K562 (cell line): ENCODE data around the gene RTN4. TPM values are rescaled to one million over a fixed set of nuclear protein-coding genes. Genes with fewer than 3 reads are reported as not detected.

Experiments
- ATAC-seq: fragments of 200-7000 bp; cut with Tn5 transposase; 3 replicates; pipeline ENCODE4 v1.9.1; 2020; ENCODE audit warnings: moderate library complexity
- BruUV-seq: library from RNA; stranded (reverse); fragments of 400-500 nt; replicated peaks from 2 replicates; lab custom pipeline; 2021; lab: Mats Ljungman, UMichigan
- CTCF ChIA-PET: fragments of 300-600 bp; formaldehyde crosslinking; extraction: SDS; loops from one replicate; lab custom pipeline; 2021; ENCODE audit warnings: low intra/inter-chr PET ratio; lab: Yijun Ruan, JAX
- POLR2A ChIA-PET: fragments of 300-600, 350-650 bp; sonication (Branson Sonifier 250); formaldehyde crosslinking; extraction: SDS; loops from one replicate; lab custom pipeline; 2021; ENCODE audit warnings: antibody characterized with exemption, inconsistent platforms; lab: Yijun Ruan, JAX
- DNase-seq, 4 experiments: peaks; one replicate each; pipeline versions ENCODE4 v3.0.0 to v3.0.0-alpha.2; 2011 to 2018; ENCODE audit warnings: low spot score in 3 of 4, mixed read lengths in 3 of 4; ENCODE audit errors: extremely low read depth in 1 of 4
- FAIRE-seq: peaks from 2 replicates; lab custom pipeline; 2011; peaks lifted over from hg19 to GRCh38; lab: Jason Lieb, UNC
- H2AFZ ChIP-seq: 2 replicates; pipeline ENCODE4 v1.6.0; 2011; ENCODE audit warnings: low read depth, low read length, control low read depth, inconsistent platforms
- H3K27ac ChIP-seq: fragments of 200-600 bp; 3 replicates; pipeline ENCODE4 v1.8.0; 2011; ENCODE audit warnings: low read depth, mild to moderate bottlenecking, control low read depth, inconsistent platforms, low read length, moderate library complexity, mixed read lengths; ENCODE audit errors: extremely low read depth
- H3K27me3 ChIP-seq, 2 experiments: fragments of 300-600 bp in 1 of 2; 2 replicates in 1 of 2; 3 replicates in 1 of 2; pipeline versions ENCODE4 v1.6.0 to v1.8.0; 2011; ENCODE audit warnings: inconsistent platforms in 2 of 2, low read length in 2 of 2, mild to moderate bottlenecking in 1 of 2, mixed read lengths in 1 of 2, moderate library complexity in 1 of 2; ENCODE audit not compliant: control insufficient read depth in 2 of 2, insufficient read depth in 2 of 2
- H3K36me3 ChIP-seq: fragments of 300-600 bp; 3 replicates; pipeline ENCODE4 v1.8.0; 2011; ENCODE audit warnings: mild to moderate bottlenecking, low read length, inconsistent platforms; ENCODE audit not compliant: control insufficient read depth, insufficient read depth
- H3K4me1 ChIP-seq, 2 experiments: fragments of 200-600 bp in 1 of 2; replicated peaks in 1 of 2; 2 replicates in 1 of 2; 3 replicates in 1 of 2; pipeline versions ENCODE4 v1.5.1 to v1.8.0; 2011; ENCODE audit warnings: inconsistent platforms in 2 of 2, low read length in 2 of 2, mild to moderate bottlenecking in 1 of 2, mixed read lengths in 1 of 2, moderate library complexity in 1 of 2; ENCODE audit not compliant: control insufficient read depth in 2 of 2, insufficient read depth in 2 of 2
- H3K4me2 ChIP-seq: 2 replicates; pipeline ENCODE4 v1.6.1; 2011; ENCODE audit warnings: low read length, control low read depth, inconsistent platforms, mixed read lengths; ENCODE audit not compliant: insufficient read depth
- H3K4me3 ChIP-seq: fragments of 200-600 bp; sonication (generic), shearing (Covaris generic); 2 replicates; pipeline ENCODE4 v1.5.1; 2016; ENCODE audit warnings: control low read depth, inconsistent platforms
- H3K79me2 ChIP-seq: fragments of 200-600 bp; 3 replicates; pipeline ENCODE4 v1.8.0; 2011; ENCODE audit warnings: low read length, inconsistent platforms; ENCODE audit not compliant: control insufficient read depth, insufficient read depth
- H3K9ac ChIP-seq, 2 experiments: 2 replicates each; pipeline versions ENCODE4 v1.6.0 to v1.6.1; 2011; ENCODE audit warnings: low read depth in 2 of 2, low read length in 2 of 2, control low read depth in 1 of 2, inconsistent platforms in 1 of 2, mild to moderate bottlenecking in 1 of 2, mixed read lengths in 1 of 2; ENCODE audit not compliant: insufficient read depth in 1 of 2
- H3K9me1 ChIP-seq: one replicate; pipeline ENCODE4 v1.6.0; 2011; ENCODE audit warnings: inconsistent platforms, mild to moderate bottlenecking, low read length, moderate library complexity; ENCODE audit not compliant: control insufficient read depth, insufficient read depth
- H3K9me3 ChIP-seq: replicated peaks from 2 replicates; pipeline ENCODE4 v1.5.1; 2011; ENCODE audit warnings: low read depth, low read length, inconsistent platforms; ENCODE audit not compliant: control insufficient read depth, insufficient read depth
- H4K20me1 ChIP-seq: replicated peaks from 2 replicates; pipeline ENCODE4 v1.6.1; 2011; ENCODE audit warnings: low read length, inconsistent platforms, mixed read lengths; ENCODE audit not compliant: control insufficient read depth, insufficient read depth
- ARNT ChIP-seq, 2 experiments: fragments of 450-650 bp; IDR thresholded peaks; 2 replicates each; pipeline ENCODE4 v1.6.1; 2016; ENCODE audit warnings: mild to moderate bottlenecking in 1 of 2
- CSDE1 ChIP-seq, 2 experiments: fragments of 450-650 bp; IDR thresholded peaks; 2 replicates each; pipeline ENCODE4 v1.6.1; 2016; ENCODE audit warnings: mild to moderate bottlenecking in 1 of 2
- DNMT1 ChIP-seq: fragments of 450-650 bp; IDR thresholded peaks from 2 replicates; pipeline ENCODE4 v1.6.1; 2016; ENCODE audit warnings: antibody characterized with exemption, mild to moderate bottlenecking
- DPF2 ChIP-seq: fragments of 450-650 bp; IDR thresholded peaks from 2 replicates; pipeline ENCODE4 v1.6.1; 2016
- HCFC1 ChIP-seq: IDR thresholded peaks from 2 replicates; pipeline ENCODE4 v1.6.1; 2012; ENCODE audit warnings: low read depth, low read length, improper control_type of control experiment
- HDGF ChIP-seq: fragments of 450-650 bp; IDR thresholded peaks from 2 replicates; pipeline ENCODE4 v1.6.1; 2016
- MCM2 ChIP-seq: fragments of 450-650 bp; IDR thresholded peaks from 2 replicates; pipeline ENCODE4 v1.6.1; 2017; ENCODE audit warnings: low read depth, mild to moderate bottlenecking
- TAF1 ChIP-seq: IDR thresholded peaks from 2 replicates; pipeline ENCODE4 v1.6.1; 2011; ENCODE audit warnings: mild to moderate bottlenecking, low read length, moderate library complexity; ENCODE audit not compliant: insufficient read depth, control insufficient read depth, severe bottlenecking; ENCODE audit errors: extremely low read depth
- ZNF212 ChIP-seq: fragments of 450-650 bp; formaldehyde crosslinking; IDR thresholded peaks from 2 replicates; pipeline ENCODE4 v1.4.0; 2020; ENCODE audit warnings: mild to moderate bottlenecking
- ZNF316 ChIP-seq: fragments of 450-650 bp; IDR thresholded peaks from 2 replicates; pipeline ENCODE4 v1.6.1; 2016
- ZNF41 ChIP-seq: fragments of 250-450 bp; sonication (Bioruptor Pico); conservative IDR thresholded peaks from 2 replicates; pipeline ENCODE4 v1.4.0; 2020; ENCODE audit warnings: mild to moderate bottlenecking
- WGBS: fragments of 100-300 bp; shearing (Covaris generic); methylation state at CpG from one replicate; pipeline ENCODE4 v1.1.6; 2016; ENCODE audit warnings: low coverage, mixed read lengths; ENCODE audit not compliant: insufficient coverage; ENCODE audit errors: missing lambda C conversion rate; 5-methylcytosine and 5-hydroxymethylcytosine counted together
- in situ Hi-C: fragments of 300-500 bp; cut with MboI; formaldehyde crosslinking; loops from 4 replicates; pipeline ENCODE4 v1.15.0; 2018; ENCODE audit warnings: inconsistent platforms, mixed read lengths
- intact Hi-C: fragments of 100-400 bp; cut with micrococcal nuclease; formaldehyde crosslinking; loops from 2 replicates; pipeline ENCODE4 v1.14.2; 2022
- polyA plus RNA-seq, 8 experiments: library from polyadenylated mRNA; depleted of rRNA in 4 of 8; stranded (reverse) in 5 of 8; unstranded in 3 of 8; fragments of >200 nt; fragmentation: Nextera tagmentation in 2 of 8; fragmentation: Illumina TruSeq in 1 of 8; extraction: Ambion mirVana in 2 of 8; extraction: Trizol in 1 of 8; gene quantifications; 2 replicates each; pipeline versions ENCODE4 v1.2.1 to v1.2.3, GENCODE V29; 2011 to 2014; ENCODE audit warnings: inconsistent platforms in 1 of 8, missing spikeins in 1 of 8
- total RNA-seq, 7 experiments: library from RNA; depleted of rRNA in 6 of 7; stranded (reverse); fragments of >200 nt in 6 of 7; fragmentation: Illumina TruSeq in 2 of 7; extraction: Trizol in 2 of 7; gene quantifications; 2 replicates each; pipeline versions ENCODE4 v1.2.1 to v1.2.3, GENCODE V29; 2011 to 2021; ENCODE audit warnings: low replicate concordance in 1 of 7
- TF ChIP-seq, protein P1 (sequence below): fragments of 450-650 bp; IDR thresholded peaks from 2 replicates; pipeline ENCODE4 v1.6.1; 2016; ENCODE audit warnings: borderline replicate concordance

Gene RTN4
- total and polyA plus RNA-seq, 9 of the 15 experiments (the other 6 are each of a cell fraction or from before 2014, with no cell fraction given) = 73.0 to 248 (median 116) TPM

DNA sequence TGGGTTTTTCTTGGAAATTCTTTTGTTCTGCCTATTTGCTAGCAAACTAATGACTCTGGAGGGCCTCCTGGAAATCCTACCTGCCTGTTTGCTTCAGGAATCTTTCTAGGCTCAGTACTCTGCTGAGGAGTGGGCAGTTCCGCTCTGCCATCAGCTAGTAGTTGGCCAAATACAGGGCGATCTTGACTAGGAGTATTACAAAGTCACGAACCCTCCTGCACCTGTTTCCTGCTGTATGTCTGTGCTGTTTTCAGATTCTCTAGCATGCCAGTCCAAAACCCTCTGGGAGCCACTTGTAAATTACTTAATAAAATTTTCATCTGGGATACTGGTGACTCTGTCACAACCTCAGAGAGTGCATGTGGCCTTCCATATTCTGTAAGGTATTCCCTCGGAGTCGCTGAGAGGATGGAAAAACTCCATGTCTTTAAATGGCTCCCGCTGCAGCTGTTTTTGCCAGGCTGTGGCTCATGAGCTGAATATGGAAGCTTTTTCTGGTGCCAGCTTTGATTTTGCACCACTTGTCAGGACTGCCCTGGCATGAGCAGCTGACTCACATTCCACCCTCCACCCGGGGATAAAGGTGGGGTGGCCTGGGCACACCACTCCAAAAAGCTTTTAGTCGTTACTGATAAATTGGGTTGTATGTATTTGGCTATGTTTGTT, 123.0 kb downstream of the RTN4 start:
- CTCF ChIA-PET = no interaction called here
- Histone ChIP-seq H3K9me1 (no peaks in the 10 kb centered on the region), H3K27ac (no peak overlapping the region)
- in situ Hi-C loops = no loop called here
- TF ChIP-seq ZNF41 (no peak), MCM2 (no peak), ARNT (IDR thresholded peaks at IDR 0.05) (no peak), CSDE1 (IDR thresholded peaks at IDR 0.05) (no peak), TAF1 (no peak), DPF2 (no peak), ZNF316 (no peak), HDGF (no peak), ZNF212 (no peak), DNMT1 (no peak), HCFC1 (no peak)
- TF ChIP-seq, protein P1, sequence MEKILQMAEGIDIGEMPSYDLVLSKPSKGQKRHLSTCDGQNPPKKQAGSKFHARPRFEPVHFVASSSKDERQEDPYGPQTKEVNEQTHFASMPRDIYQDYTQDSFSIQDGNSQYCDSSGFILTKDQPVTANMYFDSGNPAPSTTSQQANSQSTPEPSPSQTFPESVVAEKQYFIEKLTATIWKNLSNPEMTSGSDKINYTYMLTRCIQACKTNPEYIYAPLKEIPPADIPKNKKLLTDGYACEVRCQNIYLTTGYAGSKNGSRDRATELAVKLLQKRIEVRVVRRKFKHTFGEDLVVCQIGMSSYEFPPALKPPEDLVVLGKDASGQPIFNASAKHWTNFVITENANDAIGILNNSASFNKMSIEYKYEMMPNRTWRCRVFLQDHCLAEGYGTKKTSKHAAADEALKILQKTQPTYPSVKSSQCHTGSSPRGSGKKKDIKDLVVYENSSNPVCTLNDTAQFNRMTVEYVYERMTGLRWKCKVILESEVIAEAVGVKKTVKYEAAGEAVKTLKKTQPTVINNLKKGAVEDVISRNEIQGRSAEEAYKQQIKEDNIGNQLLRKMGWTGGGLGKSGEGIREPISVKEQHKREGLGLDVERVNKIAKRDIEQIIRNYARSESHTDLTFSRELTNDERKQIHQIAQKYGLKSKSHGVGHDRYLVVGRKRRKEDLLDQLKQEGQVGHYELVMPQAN = no peak
- TF ChIP-seq, all 486 proteins: peak for 0
- no peak for FAIRE-seq
- Histone ChIP-seq H3K4me2 (no peak overlapping the region), H3K27me3 (peaks cover 0 to 6% of the 10 kb centered on the region in 2 experiments; a peak in 2 of 5 replicates), H3K79me2 (no peaks in the 10 kb centered on the region), H3K9ac (no peak overlapping the region), H2AFZ (no peak overlapping the region), H3K4me3 (no peak overlapping the region), H4K20me1 (no peaks in the 10 kb centered on the region), H3K9me3 (0 out of 2 replicates have a peak, but pooled peaks cover 7% of the 10 kb centered on the region), H3K4me1 (peaks cover 0 to 5% of the 10 kb centered on the region in 2 experiments; a peak in 2 of 5 replicates), H3K36me3 (no peaks in the 10 kb centered on the region)
- POLR2A ChIA-PET = interaction anchor here (0.6 to 1.4 kb wide), 2 partner anchors 15 to 101 kb away, joined by 3 read pairs; no protein-coding TSS in a partner anchor
- no peak for ATAC-seq
- intact Hi-C loops = no loop called here
- WGBS = 8% methylated on average over 8 of the region's 8 CpGs
- DNase-seq = no peak
- BruUV-seq = no TSS peak
